Measurements from ENCODE around the gene EVC. TPM values are rescaled to one million over a fixed set of nuclear protein-coding genes. Genes with fewer than 3 reads are reported as not detected.
"Not testable (repeated sequence)": the region's sequence is repeated elsewhere in the genome, so short reads cannot be mapped to it uniquely, and the experiment has no call there.

The EVC gene
- total RNA-seq, 2 experiments from 2014 or later = 0.69 to 1.3 TPM

- no peak overlapping the region for H3K27ac Mint-ChIP-seq
- POLR2A ChIA-PET = no interaction called here
- H3K27me3 Mint-ChIP-seq = no peaks in the 10 kb centered on the region
- H3K36me3 Mint-ChIP-seq (ENCODE audit: low read depth) = no peaks in the 10 kb centered on the region
- no peaks in the 10 kb centered on the region for H3K4me1 Mint-ChIP-seq
- CTCF ChIA-PET = interaction anchor here (0.7 kb wide), 1 partner anchor 67 kb away, joined by 4 read pairs; no protein-coding TSS in a partner anchor
- H3K4me3 Mint-ChIP-seq = no peak overlapping the region
- no peak for DNase-seq
- H3K9me3 Mint-ChIP-seq = no peaks in the 10 kb centered on the region
These were observed 143.9 kb downstream of the EVC start for GRCh38 chr4:5854929-5855328.

- CTCF ChIA-PET; H3K9me3 Mint-ChIP-seq; H3K36me3 Mint-ChIP-seq (ENCODE audit: low read depth); H3K4me3 Mint-ChIP-seq; H3K4me1 Mint-ChIP-seq; H3K27me3 Mint-ChIP-seq; H3K27ac Mint-ChIP-seq; DNase-seq; POLR2A ChIA-PET: not testable (repeated sequence)
These were observed 145.4 kb downstream of the EVC start for GRCh38 chr4:5856362-5856761.

- H3K27ac Mint-ChIP-seq = no peak overlapping the region
- H3K36me3 Mint-ChIP-seq (ENCODE audit: low read depth) = no peaks in the 10 kb centered on the region
- no peaks in the 10 kb centered on the region for H3K4me1 Mint-ChIP-seq
- H3K9me3 Mint-ChIP-seq = no peaks in the 10 kb centered on the region
- no peak for DNase-seq
- POLR2A ChIA-PET = no interaction called here
- no peaks in the 10 kb centered on the region for H3K27me3 Mint-ChIP-seq
- CTCF ChIA-PET = no interaction called here
- H3K4me3 Mint-ChIP-seq = no peak overlapping the region
These were observed 146.2 kb downstream of the EVC start for GRCh38 chr4:5857199-5857598.

- DNase-seq = no peak
- Mint-ChIP-seq H3K4me3 (no peak overlapping the region), H3K27me3 (no peaks in the 10 kb centered on the region), H3K27ac (no peak overlapping the region), H3K36me3 (ENCODE audit: low read depth) (no peaks in the 10 kb centered on the region), H3K9me3 (no peaks in the 10 kb centered on the region), H3K4me1 (peaks cover 3% of the 10 kb centered on the region)
- CTCF ChIA-PET = no interaction called here
- POLR2A ChIA-PET = no interaction called here
These were observed 147.2 kb downstream of the EVC start for GRCh38 chr4:5858020-5858769.

GRCh38 chr4:5863461-5864113 lies 152.6 kb downstream of the EVC start:
- peaks cover 3% of the 10 kb centered on the region for H3K27me3 Mint-ChIP-seq
- no peak overlapping the region for H3K4me3 Mint-ChIP-seq
- no peaks in the 10 kb centered on the region for H3K36me3 Mint-ChIP-seq (ENCODE audit: low read depth)
- H3K9me3 Mint-ChIP-seq = no peaks in the 10 kb centered on the region
- POLR2A ChIA-PET = interaction anchor here (0.5 kb wide), 1 partner anchor 464 kb away, joined by 3 read pairs; no protein-coding TSS in a partner anchor
- H3K4me1 Mint-ChIP-seq = peaks cover 42% of the 10 kb centered on the region
- CTCF ChIA-PET = interaction anchor here (1.0 kb wide), 1 partner anchor 26 kb away, joined by 3 read pairs; no protein-coding TSS in a partner anchor
- DNase-seq = peak; percentile 61
- peak overlapping the region; percentile 3 for H3K27ac Mint-ChIP-seq

Other genes with a start within 250 kb of the EVC start
- gene EVC2, start 2.6 kb upstream of the EVC start, total RNA-seq = under 1 TPM; 0.56 to 0.72 TPM
- under 1 TPM; 0.12 to 0.15 TPM for gene CRMP1, start 181.9 kb downstream of the EVC start, total RNA-seq

All from activated CD4-positive, alpha-beta T cell treated with anti-CD3 and anti-CD28 coated beads, Interleukin-2, amount 10 ng/mL, durations not matched to agents 7 days and 5 days (primary cell).